Colon (tissue), 2 donors: ENCODE measurements around the gene ZSCAN12.
"Not testable (repeated sequence)": the region's sequence is repeated elsewhere in the genome, so short reads cannot be mapped to it uniquely, and the experiment has no call there.

Experiments used
- FAIRE-seq: peaks from 2 replicates; lab custom pipeline; 2012; peaks lifted over from hg19 to GRCh38; lab: Jason Lieb, UNC
- donor health status: control.
- donor health status: control.

The ZSCAN12 gene

GRCh38 chr6:28399350-28400121 is at the start of gene ZSCAN12:
TSS of gene ZSCAN12 (minus strand) at chr6:28399747. CDS start at chr6:28398405, 1,342 bp downstream.
- no peak for FAIRE-seq

- no peak for FAIRE-seq
These were observed 49.5 kb upstream of the ZSCAN12 start for GRCh38 chr6:28449056-28449455.

GRCh38 chr6:28447512-28447906 is 48.0 kb upstream of the ZSCAN12 start:
- not testable (repeated sequence) for FAIRE-seq

GRCh38 chr6:28446818-28447511 is 47.4 kb upstream of the ZSCAN12 start:
- FAIRE-seq: no peak

GRCh38 chr6:28444759-28445158 is 45.2 kb upstream of the ZSCAN12 start:
- FAIRE-seq: not testable (repeated sequence)

- no peak for FAIRE-seq
These were observed 43.7 kb upstream of the ZSCAN12 start, which contains the start of gene ZSCAN23 for GRCh38 chr6:28443112-28443773. TSS of gene ZSCAN23 (minus strand) at chr6:28443491. CDS start at chr6:28436266, 7,225 bp downstream.

- FAIRE-seq: no peak
These were observed 43.0 kb upstream of the ZSCAN12 start for GRCh38 chr6:28442586-28442985.

- no peak for FAIRE-seq
These were observed 36.9 kb upstream of the ZSCAN12 start for GRCh38 chr6:28436404-28436803.

- FAIRE-seq: no peak
These were observed 33.6 kb upstream of the ZSCAN12 start for GRCh38 chr6:28433119-28433518.

GRCh38 chr6:28429781-28430180 is 30.2 kb upstream of the ZSCAN12 start:
- no peak for FAIRE-seq

- no peak for FAIRE-seq
These were observed 26.5 kb upstream of the ZSCAN12 start for GRCh38 chr6:28425944-28426541.

- FAIRE-seq: no peak
These were observed 24.6 kb upstream of the ZSCAN12 start for GRCh38 chr6:28424163-28424562.

- FAIRE-seq: no peak
These were observed 24.0 kb upstream of the ZSCAN12 start for GRCh38 chr6:28423546-28423945.

GRCh38 chr6:28413681-28414080 is 14.1 kb upstream of the ZSCAN12 start:
- no peak for FAIRE-seq

- FAIRE-seq: no peak
These were observed 11.2 kb upstream of the ZSCAN12 start for GRCh38 chr6:28410767-28411166.

- no peak for FAIRE-seq
These were observed 8.7 kb upstream of the ZSCAN12 start for GRCh38 chr6:28408076-28408802.

- FAIRE-seq: no peak
These were observed 7.9 kb upstream of the ZSCAN12 start for GRCh38 chr6:28407401-28407800.

GRCh38 chr6:28403923-28404322 is 4.4 kb upstream of the ZSCAN12 start:
- FAIRE-seq: not testable (repeated sequence)

- FAIRE-seq: no peak
These were observed 2.6 kb upstream of the ZSCAN12 start for GRCh38 chr6:28402197-28402596.

- FAIRE-seq: no peak
These were observed 1.6 kb upstream of the ZSCAN12 start for GRCh38 chr6:28401172-28401571.

- FAIRE-seq: no peak
These were observed 540 bp upstream of the ZSCAN12 start for GRCh38 chr6:28400122-28400451.

GRCh38 chr6:28395918-28396317 is 3.6 kb downstream of the ZSCAN12 start:
- FAIRE-seq: no peak
